K562 (cell line): ENCODE measurements around the gene AFF3. TPM values are rescaled to one million over a fixed set of nuclear protein-coding genes. Genes with fewer than 3 reads are reported as not detected.

Experiments
- ATAC-seq: fragments of 200-7000 bp; cut with Tn5 transposase; 3 replicates; pipeline ENCODE4 v1.9.1; 2020; ENCODE audit warnings: moderate library complexity
- BruUV-seq: library from RNA; stranded (reverse); fragments of 400-500 nt; replicated peaks from 2 replicates; lab custom pipeline; 2021; lab: Mats Ljungman, UMichigan
- CTCF ChIA-PET: fragments of 300-600 bp; formaldehyde crosslinking; extraction: SDS; loops from one replicate; lab custom pipeline; 2021; ENCODE audit warnings: low intra/inter-chr PET ratio; lab: Yijun Ruan, JAX
- POLR2A ChIA-PET: fragments of 300-600, 350-650 bp; sonication (Branson Sonifier 250); formaldehyde crosslinking; extraction: SDS; loops from one replicate; lab custom pipeline; 2021; ENCODE audit warnings: antibody characterized with exemption, inconsistent platforms; lab: Yijun Ruan, JAX
- DNase-seq, 4 experiments: peaks; one replicate each; pipeline versions ENCODE4 v3.0.0 to v3.0.0-alpha.2; 2011 to 2018; ENCODE audit warnings: low spot score in 3 of 4, mixed read lengths in 3 of 4; ENCODE audit errors: extremely low read depth in 1 of 4
- FAIRE-seq: peaks from 2 replicates; lab custom pipeline; 2011; peaks lifted over from hg19 to GRCh38; lab: Jason Lieb, UNC
- H2AFZ ChIP-seq: 2 replicates; pipeline ENCODE4 v1.6.0; 2011; ENCODE audit warnings: low read depth, low read length, control low read depth, inconsistent platforms
- H3K27ac ChIP-seq: fragments of 200-600 bp; 3 replicates; pipeline ENCODE4 v1.8.0; 2011; ENCODE audit warnings: low read depth, mild to moderate bottlenecking, control low read depth, inconsistent platforms, low read length, moderate library complexity, mixed read lengths; ENCODE audit errors: extremely low read depth
- H3K27me3 ChIP-seq, 2 experiments: fragments of 300-600 bp in 1 of 2; 2 replicates in 1 of 2; 3 replicates in 1 of 2; pipeline versions ENCODE4 v1.6.0 to v1.8.0; 2011; ENCODE audit warnings: inconsistent platforms in 2 of 2, low read length in 2 of 2, mild to moderate bottlenecking in 1 of 2, mixed read lengths in 1 of 2, moderate library complexity in 1 of 2; ENCODE audit not compliant: control insufficient read depth in 2 of 2, insufficient read depth in 2 of 2
- H3K36me3 ChIP-seq: fragments of 300-600 bp; 3 replicates; pipeline ENCODE4 v1.8.0; 2011; ENCODE audit warnings: mild to moderate bottlenecking, low read length, inconsistent platforms; ENCODE audit not compliant: control insufficient read depth, insufficient read depth
- H3K4me1 ChIP-seq, 2 experiments: fragments of 200-600 bp in 1 of 2; replicated peaks in 1 of 2; 2 replicates in 1 of 2; 3 replicates in 1 of 2; pipeline versions ENCODE4 v1.5.1 to v1.8.0; 2011; ENCODE audit warnings: inconsistent platforms in 2 of 2, low read length in 2 of 2, mild to moderate bottlenecking in 1 of 2, mixed read lengths in 1 of 2, moderate library complexity in 1 of 2; ENCODE audit not compliant: control insufficient read depth in 2 of 2, insufficient read depth in 2 of 2
- H3K4me2 ChIP-seq: 2 replicates; pipeline ENCODE4 v1.6.1; 2011; ENCODE audit warnings: low read length, control low read depth, inconsistent platforms, mixed read lengths; ENCODE audit not compliant: insufficient read depth
- H3K4me3 ChIP-seq: fragments of 200-600 bp; sonication (generic), shearing (Covaris generic); 2 replicates; pipeline ENCODE4 v1.5.1; 2016; ENCODE audit warnings: control low read depth, inconsistent platforms
- H3K79me2 ChIP-seq: fragments of 200-600 bp; 3 replicates; pipeline ENCODE4 v1.8.0; 2011; ENCODE audit warnings: low read length, inconsistent platforms; ENCODE audit not compliant: control insufficient read depth, insufficient read depth
- H3K9ac ChIP-seq, 2 experiments: 2 replicates each; pipeline versions ENCODE4 v1.6.0 to v1.6.1; 2011; ENCODE audit warnings: low read depth in 2 of 2, low read length in 2 of 2, control low read depth in 1 of 2, inconsistent platforms in 1 of 2, mild to moderate bottlenecking in 1 of 2, mixed read lengths in 1 of 2; ENCODE audit not compliant: insufficient read depth in 1 of 2
- H3K9me1 ChIP-seq: one replicate; pipeline ENCODE4 v1.6.0; 2011; ENCODE audit warnings: inconsistent platforms, mild to moderate bottlenecking, low read length, moderate library complexity; ENCODE audit not compliant: control insufficient read depth, insufficient read depth
- H3K9me3 ChIP-seq: replicated peaks from 2 replicates; pipeline ENCODE4 v1.5.1; 2011; ENCODE audit warnings: low read depth, low read length, inconsistent platforms; ENCODE audit not compliant: control insufficient read depth, insufficient read depth
- H4K20me1 ChIP-seq: replicated peaks from 2 replicates; pipeline ENCODE4 v1.6.1; 2011; ENCODE audit warnings: low read length, inconsistent platforms, mixed read lengths; ENCODE audit not compliant: control insufficient read depth, insufficient read depth
- ARID2 ChIP-seq: fragments of 450-650 bp; IDR thresholded peaks from 2 replicates; pipeline ENCODE4 v1.6.1; 2017; ENCODE audit warnings: antibody characterized with exemption, mild to moderate bottlenecking
- ATF4 ChIP-seq: fragments of 450-650 bp; formaldehyde crosslinking; IDR thresholded peaks from 2 replicates; pipeline ENCODE4 v1.4.0; 2022; ENCODE audit warnings: mild to moderate bottlenecking, moderate library complexity
- FOXO4 ChIP-seq: fragments of 450-650 bp; formaldehyde crosslinking; IDR thresholded peaks from 2 replicates; pipeline ENCODE4 v1.4.0; 2020; ENCODE audit warnings: mild to moderate bottlenecking, moderate library complexity
- FUS ChIP-seq: fragments of 200-400 bp; formaldehyde crosslinking; optimal IDR thresholded peaks from 2 replicates; pipeline ENCODE3; 2017; ENCODE audit warnings: low read depth, low read length
- HDAC1 ChIP-seq, 2 experiments: fragments of 450-650 bp; IDR thresholded peaks; 2 replicates each; pipeline ENCODE4 v1.6.1; 2016 to 2017; ENCODE audit warnings: inconsistent platforms in 1 of 2, mild to moderate bottlenecking in 1 of 2, moderate library complexity in 1 of 2
- MAX ChIP-seq: sonication (generic); formaldehyde crosslinking; IDR thresholded peaks from 2 replicates; pipeline ENCODE4 v1.9.0; 2022; ENCODE audit warnings: mild to moderate bottlenecking, missing genetic modification reagents
- NFATC3 ChIP-seq: fragments of 450-650 bp; IDR thresholded peaks from 2 replicates; pipeline ENCODE4 v1.6.1; 2017; ENCODE audit warnings: mild to moderate bottlenecking
- OTX1 ChIP-seq: fragments of 450-650 bp; formaldehyde crosslinking; IDR thresholded peaks from 2 replicates; pipeline ENCODE4 v1.4.0; 2022; ENCODE audit warnings: mild to moderate bottlenecking
- PYGO2 ChIP-seq: fragments of 450-650 bp; IDR thresholded peaks from 2 replicates; pipeline ENCODE4 v1.6.1; 2016; ENCODE audit warnings: mild to moderate bottlenecking, missing genetic modification characterization, moderate library complexity, missing compliant biosample characterization
- THRA ChIP-seq: fragments of 450-650 bp; IDR thresholded peaks from 2 replicates; pipeline ENCODE4 v1.6.1; 2017; ENCODE audit warnings: mild to moderate bottlenecking, moderate library complexity
- ZFP30 ChIP-seq: fragments of 250-450 bp; sonication (Bioruptor Pico); IDR thresholded peaks from 2 replicates; pipeline ENCODE4 v1.8.0; 2022; ENCODE audit warnings: moderate library complexity, mild to moderate bottlenecking, inconsistent platforms, borderline replicate concordance
- ZNF277 ChIP-seq: fragments of 250-450 bp; sonication (Bioruptor Pico); IDR thresholded peaks from 2 replicates; pipeline ENCODE4 v1.8.0; 2022; ENCODE audit warnings: inconsistent platforms, mild to moderate bottlenecking, moderate library complexity, borderline replicate concordance
- WGBS: fragments of 100-300 bp; shearing (Covaris generic); methylation state at CpG from one replicate; pipeline ENCODE4 v1.1.6; 2016; ENCODE audit warnings: low coverage, mixed read lengths; ENCODE audit not compliant: insufficient coverage; ENCODE audit errors: missing lambda C conversion rate; 5-methylcytosine and 5-hydroxymethylcytosine counted together
- in situ Hi-C: fragments of 300-500 bp; cut with MboI; formaldehyde crosslinking; loops from 4 replicates; pipeline ENCODE4 v1.15.0; 2018; ENCODE audit warnings: inconsistent platforms, mixed read lengths
- intact Hi-C: fragments of 100-400 bp; cut with micrococcal nuclease; formaldehyde crosslinking; loops from 2 replicates; pipeline ENCODE4 v1.14.2; 2022
- polyA plus RNA-seq, 8 experiments: library from polyadenylated mRNA; depleted of rRNA in 4 of 8; stranded (reverse) in 5 of 8; unstranded in 3 of 8; fragments of >200 nt; fragmentation: Nextera tagmentation in 2 of 8; fragmentation: Illumina TruSeq in 1 of 8; extraction: Ambion mirVana in 2 of 8; extraction: Trizol in 1 of 8; gene quantifications; 2 replicates each; pipeline versions ENCODE4 v1.2.1 to v1.2.3, GENCODE V29; 2011 to 2014; ENCODE audit warnings: inconsistent platforms in 1 of 8, missing spikeins in 1 of 8
- total RNA-seq, 7 experiments: library from RNA; depleted of rRNA in 6 of 7; stranded (reverse); fragments of >200 nt in 6 of 7; fragmentation: Illumina TruSeq in 2 of 7; extraction: Trizol in 2 of 7; gene quantifications; 2 replicates each; pipeline versions ENCODE4 v1.2.1 to v1.2.3, GENCODE V29; 2011 to 2021; ENCODE audit warnings: low replicate concordance in 1 of 7

AFF3 gene
- total and polyA plus RNA-seq, 9 of the 15 experiments (the other 6 are each of a cell fraction or from before 2014, with no cell fraction given): 0.02 to 0.11 TPM; not detected in 7

- no peaks in the 10 kb centered on the region for H4K20me1 ChIP-seq
- no peak overlapping the region for H3K9ac ChIP-seq
- ChIA-PET POLR2A (interaction anchor here (0.7 kb wide), 1 partner anchor 134 kb away, joined by 3 read pairs; no protein-coding TSS in a partner anchor), CTCF (no interaction called here)
- intact Hi-C loops: no loop called here
- ATAC-seq (no peak), DNase-seq (no peak), FAIRE-seq (no peak)
- H3K27ac ChIP-seq: no peak overlapping the region
- no peak overlapping the region for H2AFZ ChIP-seq
- no peaks in the 10 kb centered on the region for H3K4me1 ChIP-seq
- in situ Hi-C loops: no loop called here
- peaks cover 4 to 15% of the 10 kb centered on the region in 2 experiments; a peak in 4 of 5 replicates for H3K27me3 ChIP-seq
- BruUV-seq: no TSS peak
- no peaks in the 10 kb centered on the region for H3K9me1 ChIP-seq
- H3K79me2 ChIP-seq: no peaks in the 10 kb centered on the region
- H3K9me3 ChIP-seq: no peaks in the 10 kb centered on the region
- H3K4me2 ChIP-seq: no peak overlapping the region
- TF ChIP-seq OTX1 (CRISPR knock-in tag) (no peak), THRA (no peak), FOXO4 (CRISPR knock-in tag) (no peak), FUS (no peak), HDAC1 (IDR thresholded peaks at IDR 0.05) (no peak), ZNF277 (CRISPR knock-in tag) (no peak), PYGO2 (no peak), ZFP30 (CRISPR knock-in tag) (no peak), ARID2 (no peak), MAX (no peak), NFATC3 (no peak), ATF4 (CRISPR knock-in tag) (no peak)
- no peaks in the 10 kb centered on the region for H3K36me3 ChIP-seq
- no peak overlapping the region for H3K4me3 ChIP-seq
- under 1% methylated on average over 9 of the region's 9 CpGs for WGBS
Observed at GRCh38 chr2:100018341-100019193, 123.8 kb downstream of the AFF3 start.
